Kidney (tissue), 14 donors: Measurements from ENCODE around the gene ZFPM1. TPM values are rescaled to one million over a fixed set of nuclear protein-coding genes. Genes with fewer than 3 reads are reported as not detected.

Source experiments
- DNase-seq, 5 donors: peaks; one replicate each; pipeline ENCODE4 v3.0.0-alpha.2; 2013 to 2020
- FAIRE-seq: peaks from 2 replicates; lab custom pipeline; 2012; peaks lifted over from hg19 to GRCh38; lab: Jason Lieb, UNC
- H3K27ac ChIP-seq, 2 donors: one replicate each; pipeline ENCODE4 v1.7.0; 2013; ENCODE audit warnings: low read depth in 2 of 2, low read length in 2 of 2, inconsistent platforms in 1 of 2
- H3K27me3 ChIP-seq: one replicate; pipeline ENCODE4 v1.7.1; 2013; ENCODE audit warnings: low read length, inconsistent platforms; ENCODE audit not compliant: control insufficient read depth, insufficient read depth
- H3K36me3 ChIP-seq, 3 donors: one replicate each; pipeline versions ENCODE4 v1.7.0 to v1.7.1; 2013; ENCODE audit warnings: low read length in 3 of 3, control low read depth in 1 of 3, inconsistent platforms in 1 of 3; ENCODE audit not compliant: insufficient read depth in 3 of 3, control insufficient read depth in 2 of 3
- H3K4me1 ChIP-seq, 3 donors: one replicate each; pipeline versions ENCODE4 v1.7.0 to v1.7.1; 2013; ENCODE audit warnings: low read length in 3 of 3, inconsistent platforms in 1 of 3, low read depth in 1 of 3; ENCODE audit not compliant: control insufficient read depth in 2 of 3, insufficient read depth in 2 of 3
- H3K4me3 ChIP-seq, 3 donors: one replicate each; pipeline versions ENCODE4 v1.7.0 to v1.8.1; 2013; ENCODE audit warnings: low read length in 3 of 3, control low read depth in 1 of 3, inconsistent platforms in 1 of 3
- H3K9ac ChIP-seq, 3 donors: one replicate each; pipeline versions ENCODE4 v1.7.0 to v1.7.1; 2013; ENCODE audit warnings: low read length in 3 of 3, control low read depth in 1 of 3, inconsistent platforms in 1 of 3
- H3K9me3 ChIP-seq, 3 donors: one replicate each; pipeline versions ENCODE4 v1.7.0 to v1.7.1; 2013; ENCODE audit warnings: low read length in 3 of 3, control low read depth in 1 of 3, inconsistent platforms in 1 of 3; ENCODE audit not compliant: control insufficient read depth in 2 of 3, insufficient read depth in 1 of 3
- CTCF ChIP-seq: IDR thresholded peaks from 3 replicates; pipeline ENCODE4 v1.5.1; 2012; ENCODE audit warnings: mild to moderate bottlenecking, moderate library complexity, borderline replicate concordance; ENCODE audit not compliant: insufficient read depth; ENCODE audit errors: extremely low read depth
- intact Hi-C: fragments of 100-400 bp; cut with DNase I; formaldehyde crosslinking; loops from one replicate; pipeline ENCODE4 v1.11.1; 2022
- polyA plus RNA-seq: library from polyadenylated mRNA; stranded (reverse); fragments of 350-450 nt; fragmentation: Illumina TruSeq; extraction: RNeasy Lipid Tissue Mini Kit (QIAGEN cat#74804); gene quantifications from one replicate; pipeline ENCODE4 v1.2.3, GENCODE V29; 2014; ENCODE audit warnings: low read depth, low replicate concordance; ENCODE audit not compliant: insufficient read depth
- total RNA-seq: library from RNA; stranded (reverse); fragmentation: NEBNext Ultra II Directional; extraction: Animal tissue kit (Norgen Biotek cat#: 25700); gene quantifications from one replicate; pipeline ENCODE4 v1.2.1, GENCODE V29; 2021
- donor health status: control.
- donor health status: control.
- donor health status: control.
- donor health status: control.
- donor health status: control.
- donor health status: DM: yes; HTN: yes; CAD: no.
- donor health status: Normal renal cell carcinoma (clear cell type).

Gene ZFPM1
- total and polyA plus RNA-seq, 2 donors from 2014 or later, result 1.9 to 9.2 TPM

DNA sequence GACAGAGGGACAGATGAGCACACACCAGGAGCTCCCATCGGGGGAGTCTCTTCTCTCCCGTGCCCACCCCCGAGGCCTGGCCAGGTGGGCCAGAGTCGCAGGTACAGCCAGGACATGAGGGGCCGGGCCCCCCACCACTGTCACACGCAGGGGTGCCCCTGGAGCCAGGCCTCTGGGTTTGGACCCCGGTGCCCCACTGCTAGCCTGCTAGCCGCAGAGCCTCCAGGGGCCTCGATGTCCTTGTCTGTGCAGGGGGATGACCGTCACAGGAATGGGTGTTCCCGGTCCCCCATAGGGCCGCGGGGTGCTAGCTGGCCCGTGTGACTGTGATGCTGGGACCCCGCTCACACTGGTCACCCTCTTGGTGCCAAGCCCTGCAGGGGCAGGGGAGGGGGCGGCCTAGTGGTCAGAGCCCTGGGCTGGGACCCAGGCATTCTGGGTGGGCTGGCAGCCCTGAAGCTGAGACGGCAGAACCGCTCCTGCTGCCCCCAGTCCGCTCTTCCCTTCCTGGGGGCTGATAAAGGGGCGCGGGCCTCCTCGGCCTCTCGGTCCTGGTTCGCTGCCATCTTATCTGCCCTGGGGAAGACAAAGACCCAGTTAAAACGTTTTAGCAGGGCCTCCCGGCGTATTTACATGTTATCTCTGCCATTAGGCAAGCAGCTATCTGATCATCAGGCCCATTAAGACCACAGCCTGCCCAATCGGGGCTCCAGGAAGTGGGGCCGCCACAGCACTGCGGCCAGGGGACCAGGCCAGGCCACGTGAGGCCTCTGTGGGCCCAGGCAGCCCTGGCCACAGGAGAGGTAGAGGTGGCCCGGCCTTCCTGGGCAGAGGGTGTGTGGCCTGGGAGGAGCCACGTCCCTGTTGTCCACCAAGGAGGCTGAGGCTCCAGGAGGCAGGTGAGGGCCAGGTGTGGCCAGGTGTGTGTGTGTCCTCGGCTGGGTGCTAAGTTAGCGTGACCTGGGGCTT is 59.9 kb downstream of the ZFPM1 start:
- Histone ChIP-seq H3K27me3 (no peaks in the 10 kb centered on the region), H3K36me3 (no peaks in the 10 kb centered on the region), H3K4me3 (no peak overlapping the region), H3K9ac (no peak overlapping the region), H3K27ac (no peak overlapping the region), H3K4me1 (peaks cover 0 to 10% (median 0%) of the 10 kb centered on the region in 3 donors), H3K9me3 (no peaks in the 10 kb centered on the region)
- DNase-seq (no peak), FAIRE-seq (no peak)
- intact Hi-C loops, result no loop called here
- no peak for TF ChIP-seq CTCF

DNA sequence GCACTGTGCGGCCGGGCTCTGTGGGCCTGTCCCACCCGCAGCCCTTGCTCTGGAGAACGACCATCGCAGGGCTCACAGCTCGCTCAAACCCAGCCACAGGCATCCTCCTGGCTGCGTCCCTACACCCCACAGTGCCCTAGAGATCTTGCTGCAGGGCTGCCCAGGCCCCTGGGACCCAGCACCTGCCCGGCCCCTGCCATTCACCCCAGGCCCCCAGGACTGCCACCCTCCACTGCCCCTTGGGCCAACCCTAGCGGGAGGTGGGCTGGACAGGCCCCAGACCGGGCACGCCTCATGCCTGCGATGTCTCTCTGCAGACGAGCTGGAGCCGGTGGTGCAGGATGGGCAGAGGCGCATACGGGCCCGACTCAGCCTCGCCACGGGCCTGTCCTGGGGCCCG is 61.0 kb downstream of the ZFPM1 start:
- H3K9ac ChIP-seq, result no peak overlapping the region
- H3K27ac ChIP-seq, result no peak overlapping the region
- DNase-seq (no peak), FAIRE-seq (no peak)
- intact Hi-C loops, result no loop called here
- no peaks in the 10 kb centered on the region for H3K9me3 ChIP-seq
- H3K4me3 ChIP-seq, result no peak overlapping the region
- H3K36me3 ChIP-seq, result no peaks in the 10 kb centered on the region
- H3K27me3 ChIP-seq, result no peaks in the 10 kb centered on the region
- peaks cover 0 to 4% (median 0%) of the 10 kb centered on the region in 3 donors for H3K4me1 ChIP-seq
- TF ChIP-seq CTCF, result no peak

GRCh38 chr16:88514526-88515232 is 61.6 kb downstream of the ZFPM1 start:
- TF ChIP-seq CTCF, result no peak
- no peaks in the 10 kb centered on the region for H3K36me3 ChIP-seq
- no peak for DNase-seq
- FAIRE-seq, result no peak
- H3K9me3 ChIP-seq, result no peaks in the 10 kb centered on the region
- H3K27ac ChIP-seq, result no peak overlapping the region
- no peak overlapping the region for H3K4me3 ChIP-seq
- no peaks in the 10 kb centered on the region for H3K27me3 ChIP-seq
- no peak overlapping the region for H3K9ac ChIP-seq
- H3K4me1 ChIP-seq, result peaks cover 0 to 2% (median 0%) of the 10 kb centered on the region in 3 donors
- intact Hi-C loops, result no loop called here
